Thoracic aorta (tissue), 2 donors: ENCODE measurements around the gene ZNF770. TPM values are rescaled to one million over a fixed set of nuclear protein-coding genes. Genes with fewer than 3 reads are reported as not detected.

Experiments used
- ATAC-seq: fragments of 150-250 bp; one replicate; pipeline ENCODE4 v1.8.0; 2017; ENCODE audit warnings: low read depth; ENCODE audit not compliant: insufficient number of reproducible peaks, low FRiP score
- DNase-seq: peaks from one replicate; pipeline ENCODE4 v3.0.0-alpha.2; 2020; ENCODE audit warnings: low spot score
- H3K27ac ChIP-seq, 2 donors: fragments of 200-600 bp; sonication (generic); 1 replicate in 1 of 2; 2 replicates in 1 of 2; pipeline ENCODE4 v1.5.1; 2016; ENCODE audit warnings: mild to moderate bottlenecking in 2 of 2, moderate library complexity in 2 of 2
- H3K27me3 ChIP-seq: fragments of 200-600 bp; sonication (generic); replicated peaks from 2 replicates; pipeline ENCODE4 v1.6.0; 2016; ENCODE audit warnings: mild to moderate bottlenecking; ENCODE audit not compliant: insufficient read depth
- H3K36me3 ChIP-seq: fragments of 200-600 bp; sonication (generic); one replicate; pipeline ENCODE4 v1.5.1; 2016
- H3K4me1 ChIP-seq, 2 donors: fragments of 200-600 bp; sonication (generic); 1 replicate in 1 of 2; 2 replicates in 1 of 2; pipeline versions ENCODE4 v1.5.1 to v1.6.0; 2016; ENCODE audit warnings: low read depth in 2 of 2, mild to moderate bottlenecking in 1 of 2; ENCODE audit not compliant: control insufficient read depth in 1 of 2
- H3K4me3 ChIP-seq: fragments of 200-600 bp; sonication (generic); 2 replicates; pipeline ENCODE4 v1.5.1; 2016; ENCODE audit warnings: mild to moderate bottlenecking
- H3K9me3 ChIP-seq: fragments of 200-600 bp; sonication (generic); 2 replicates; pipeline ENCODE4 v1.5.1; 2016
- total RNA-seq, 2 donors: library from RNA; depleted of rRNA; stranded (reverse); fragments of >200 nt; gene quantifications; one replicate each; pipeline versions ENCODE4 v1.1.0 to v1.2.3, GENCODE V29; 2016
- TF ChIP-seq, protein P1 (sequence below): fragments of 200-600 bp; sonication (generic); IDR thresholded peaks from one replicate; pipeline ENCODE4 v1.5.1; 2019; ENCODE audit warnings: antibody characterized with exemption

ZNF770 gene
- total RNA-seq, 2 donors from 2014 or later, result 13.7 to 31.4 TPM

DNA sequence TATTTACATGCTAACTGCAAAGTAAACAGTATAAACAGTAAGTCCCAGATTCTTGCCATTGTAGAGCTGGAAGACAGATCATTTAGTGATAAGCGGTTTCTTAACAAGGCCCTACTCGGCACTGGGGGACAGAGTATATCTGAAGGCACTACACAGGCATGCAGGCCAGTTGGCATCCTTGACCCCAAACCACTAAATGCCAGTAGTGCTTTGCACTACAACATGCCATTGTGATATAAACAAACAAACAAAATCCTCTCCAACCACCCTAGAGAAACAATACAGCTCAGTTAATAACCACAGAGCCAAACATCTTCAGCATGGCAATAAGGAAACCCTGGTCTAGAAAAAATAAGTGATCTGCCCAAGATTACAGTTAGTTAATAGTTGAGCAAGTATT lies 23.8 kb downstream of the ZNF770 start:
- TF ChIP-seq, protein P1, sequence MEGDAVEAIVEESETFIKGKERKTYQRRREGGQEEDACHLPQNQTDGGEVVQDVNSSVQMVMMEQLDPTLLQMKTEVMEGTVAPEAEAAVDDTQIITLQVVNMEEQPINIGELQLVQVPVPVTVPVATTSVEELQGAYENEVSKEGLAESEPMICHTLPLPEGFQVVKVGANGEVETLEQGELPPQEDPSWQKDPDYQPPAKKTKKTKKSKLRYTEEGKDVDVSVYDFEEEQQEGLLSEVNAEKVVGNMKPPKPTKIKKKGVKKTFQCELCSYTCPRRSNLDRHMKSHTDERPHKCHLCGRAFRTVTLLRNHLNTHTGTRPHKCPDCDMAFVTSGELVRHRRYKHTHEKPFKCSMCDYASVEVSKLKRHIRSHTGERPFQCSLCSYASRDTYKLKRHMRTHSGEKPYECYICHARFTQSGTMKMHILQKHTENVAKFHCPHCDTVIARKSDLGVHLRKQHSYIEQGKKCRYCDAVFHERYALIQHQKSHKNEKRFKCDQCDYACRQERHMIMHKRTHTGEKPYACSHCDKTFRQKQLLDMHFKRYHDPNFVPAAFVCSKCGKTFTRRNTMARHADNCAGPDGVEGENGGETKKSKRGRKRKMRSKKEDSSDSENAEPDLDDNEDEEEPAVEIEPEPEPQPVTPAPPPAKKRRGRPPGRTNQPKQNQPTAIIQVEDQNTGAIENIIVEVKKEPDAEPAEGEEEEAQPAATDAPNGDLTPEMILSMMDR, result no peak
- peaks cover 12% of the 10 kb centered on the region for H3K36me3 ChIP-seq
- DNase-seq, result no peak

DNA sequence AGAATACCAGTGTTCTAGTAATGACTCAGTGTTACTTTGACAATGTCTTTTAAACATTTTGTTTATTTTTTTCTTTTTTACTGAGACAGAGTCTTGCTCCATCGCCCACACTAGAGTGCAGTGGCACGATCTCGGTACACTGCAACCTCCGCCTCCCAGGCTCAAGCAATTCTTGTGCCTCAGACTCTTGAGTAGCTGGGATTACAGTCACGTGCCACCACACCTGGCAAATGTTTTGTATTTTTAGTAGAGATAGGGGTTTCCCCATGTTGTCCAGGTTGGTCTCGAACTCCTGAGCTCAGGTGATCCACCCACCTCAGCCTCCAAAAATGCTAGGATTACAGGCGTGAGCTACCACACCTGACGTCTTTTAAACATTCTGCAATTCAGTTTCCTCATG lies 34.2 kb downstream of the ZNF770 start:
- Histone ChIP-seq H3K27ac (no peak overlapping the region), H3K4me3 (no peak overlapping the region), H3K36me3 (peaks cover 15% of the 10 kb centered on the region), H3K9me3 (no peaks in the 10 kb centered on the region), H3K4me1 (no peaks in the 10 kb centered on the region), H3K27me3 (no peaks in the 10 kb centered on the region)
- TF ChIP-seq, protein P1, result no peak
- DNase-seq (no peak), ATAC-seq (no peak)

More for the DNA sequence above, 23.8 kb downstream of the ZNF770 start:
- H3K4me3 ChIP-seq, result no peak overlapping the region
- no peak overlapping the region for H3K27ac ChIP-seq
- H3K4me1 ChIP-seq, result peaks cover 18 to 30% of the 10 kb centered on the region in 2 donors
- ATAC-seq, result no peak
- H3K27me3 ChIP-seq, result no peaks in the 10 kb centered on the region
- no peaks in the 10 kb centered on the region for H3K9me3 ChIP-seq

DNA sequence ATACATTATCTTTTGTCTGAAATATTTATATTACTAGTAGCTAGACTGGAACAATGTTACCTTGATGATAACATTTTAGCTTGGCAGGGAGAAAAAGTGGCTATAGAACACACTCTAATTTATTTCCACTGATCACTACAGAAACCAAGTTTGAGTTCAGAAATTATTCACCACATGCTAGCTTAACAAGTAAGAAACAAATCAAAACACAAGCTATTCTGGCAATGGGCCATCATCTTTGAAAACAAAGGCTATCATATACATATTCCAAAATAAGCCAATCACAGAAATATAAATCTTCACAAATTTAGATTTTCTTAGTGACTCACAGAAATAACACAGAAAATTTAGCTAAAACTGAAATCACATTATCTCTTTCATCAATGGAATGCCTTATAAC lies 35.6 kb downstream of the ZNF770 start:
- Histone ChIP-seq H3K4me3 (no peak overlapping the region), H3K4me1 (no peaks in the 10 kb centered on the region), H3K36me3 (peaks cover 26% of the 10 kb centered on the region), H3K9me3 (no peaks in the 10 kb centered on the region), H3K27ac (no peak overlapping the region), H3K27me3 (no peaks in the 10 kb centered on the region)
- TF ChIP-seq, protein P1, result no peak
- ATAC-seq (no peak), DNase-seq (no peak)

DNA sequence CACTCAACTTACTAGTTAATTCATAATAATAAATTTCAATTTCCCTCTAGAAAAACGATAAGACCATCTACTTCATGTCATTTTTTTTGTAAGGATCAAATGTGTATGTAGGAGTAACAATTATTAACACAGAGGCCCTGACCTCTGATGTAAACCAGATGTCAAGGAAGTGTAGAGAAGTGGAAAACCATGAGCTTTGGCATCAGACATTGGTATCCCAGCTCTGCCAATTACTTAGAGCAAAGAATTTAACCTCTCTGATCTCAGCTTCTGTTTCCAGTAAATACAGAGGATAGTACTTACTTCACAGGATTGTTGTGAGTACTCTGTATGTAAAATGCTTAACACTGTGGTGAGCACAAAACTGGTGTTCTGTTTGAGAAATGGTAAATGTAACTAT lies 36.1 kb downstream of the ZNF770 start:
- Histone ChIP-seq H3K36me3 (peaks cover 26% of the 10 kb centered on the region), H3K27ac (no peak overlapping the region), H3K9me3 (no peaks in the 10 kb centered on the region), H3K4me1 (no peaks in the 10 kb centered on the region), H3K4me3 (no peak overlapping the region), H3K27me3 (no peaks in the 10 kb centered on the region)
- TF ChIP-seq, protein P1, result no peak
- DNase-seq (no peak), ATAC-seq (no peak)

DNA sequence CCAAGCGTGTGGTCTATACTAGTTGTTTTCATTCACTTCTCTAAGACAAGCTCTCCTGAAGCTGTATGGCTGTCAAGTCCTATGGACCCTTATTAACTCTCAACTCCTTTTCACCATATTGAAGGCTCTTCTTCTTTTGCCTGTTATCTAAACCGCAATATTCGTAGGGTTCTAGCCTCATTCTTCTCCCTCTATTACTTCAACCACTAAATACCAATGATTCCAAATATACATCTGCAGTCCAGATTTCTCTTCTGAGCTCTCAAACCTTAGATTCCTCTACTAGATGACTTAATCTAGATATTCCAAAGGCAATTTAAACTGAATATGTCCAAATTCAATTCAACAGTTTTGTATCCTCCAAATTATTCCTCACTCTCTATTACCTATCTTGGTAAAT lies 43.2 kb downstream of the ZNF770 start:
- TF ChIP-seq, protein P1, result no peak
- peaks cover 19% of the 10 kb centered on the region for H3K36me3 ChIP-seq

More for the DNA sequence above, 43.2 kb downstream of the ZNF770 start:
- no peaks in the 10 kb centered on the region for H3K9me3 ChIP-seq
- no peak overlapping the region for H3K27ac ChIP-seq
- ATAC-seq (no peak), DNase-seq (no peak)
- no peak overlapping the region for H3K4me3 ChIP-seq
- H3K27me3 ChIP-seq, result no peaks in the 10 kb centered on the region
- H3K4me1 ChIP-seq, result peaks cover 0 to 6% of the 10 kb centered on the region in 2 donors
